Heart left ventricle (tissue), 13 donors: ENCODE results near the gene CDX2.

ENCODE experiments used
- CTCF ChIP-seq, 12 donors: fragments of 200-600 bp; sonication (generic) in 4 of 12; IDR thresholded peaks; one replicate each; pipeline versions ENCODE4 v1.5.0 to v1.8.0; 2018 to 2022; ENCODE audit warnings: antibody characterized with exemption in 12 of 12, mild to moderate bottlenecking in 5 of 12
- POLR2A ChIP-seq, 2 donors: fragments of 450-650 bp; IDR thresholded peaks; one replicate each; pipeline ENCODE4 v1.6.1; 2017; ENCODE audit warnings: antibody characterized with exemption in 2 of 2, mild to moderate bottlenecking in 2 of 2, moderate library complexity in 2 of 2
- donor health status: ischemic (EF 13 %, LVEDD 7.1; RV severe dilation, severe dysfunction).
- donor health status: DM: no; HTN: yes; CAD: no.
- donor health status: DM: no; HTN: no; CAD: no.
- donor health status: ischemic (EF 25% LVEDD 6.9; RV normal size, moderate dysfunction).
- donor health status: ischemic (EF 25% LVEDD 5.7; RV mildly dilated, moderate dysfunction).
- donor health status: ischemic (EF 35%, LVEDD 5.7; RV mildly dilated, moderate dysfunction).
- donor health status: nonischemic (EF 11% LVEDD 7.7; RV severe dilation, severe dysfunction).
- donor health status: DM: yes; HTN: yes; CAD: no.
- donor health status: PGD.
- donor health status: ischemic (EF 29% LVEDD 5.4; RV normal size, mild dysfunction).
- donor health status: nonischemic (EF 23%, LVEDD 6.1; RV moderate dilation, normal function).

GRCh38 chr13:28002886-28003698 lies 34.0 kb upstream of the CDX2 start:
- TF ChIP-seq CTCF (IDR thresholded peaks at IDR 0.05) (no peak), POLR2A (IDR thresholded peaks at IDR 0.05) (no peak)
